IMR-90 (cell line): ENCODE results near the gene ZNF595. TPM values are rescaled to one million over a fixed set of nuclear protein-coding genes. Genes with fewer than 3 reads are reported as not detected.
"Not testable (repeated sequence)": the region's sequence is repeated elsewhere in the genome, so short reads cannot be mapped to it uniquely, and the experiment has no call there.

Source experiments
- ATAC-seq: fragments of 200-7000 bp; cut with Tn5 transposase; 2 replicates; pipeline ENCODE4 v1.9.1; 2020; ENCODE audit warnings: low read depth, mild to moderate bottlenecking, moderate library complexity
- BruUV-seq: library from RNA; stranded (reverse); fragments of 400-500 nt; replicated peaks from 2 replicates; lab custom pipeline; 2021; lab: Mats Ljungman, UMichigan
- CTCF ChIA-PET: fragments of 300-600 bp; formaldehyde crosslinking; extraction: SDS; loops from one replicate; lab custom pipeline; 2021; ENCODE audit warnings: antibody characterized with exemption; lab: Yijun Ruan, JAX
- POLR2A ChIA-PET: fragments of 300-600 bp; sonication (Branson Sonifier 250); formaldehyde crosslinking; loops from one replicate; lab custom pipeline; 2022; ENCODE audit warnings: antibody characterized with exemption; ENCODE audit not compliant: unreplicated experiment; lab: Charles Lee
- DNase-seq: peaks from one replicate; pipeline ENCODE4 v3.0.0; 2013
- H2AFZ ChIP-seq: replicated peaks from 2 replicates; pipeline ENCODE3; 2013; ENCODE audit warnings: low read length, mild to moderate bottlenecking; ENCODE audit not compliant: poor library complexity
- H2AK5ac ChIP-seq: 2 replicates; pipeline ENCODE4 v1.6.1; 2013; ENCODE audit warnings: low read depth, low read length, inconsistent platforms
- H2AK9ac ChIP-seq: replicated peaks from 2 replicates; pipeline ENCODE3; 2013; ENCODE audit warnings: mild to moderate bottlenecking, low read depth, low read length, moderate library complexity; ENCODE audit not compliant: poor library complexity
- H2BK120ac ChIP-seq: 2 replicates; pipeline ENCODE4 v1.6.1; 2013; ENCODE audit warnings: low read depth, low read length, inconsistent platforms
- H2BK15ac ChIP-seq: 3 replicates; pipeline ENCODE4 v1.6.1; 2013; ENCODE audit warnings: low read depth, low read length, inconsistent platforms
- H2BK20ac ChIP-seq: 2 replicates; pipeline ENCODE4 v1.6.1; 2013; ENCODE audit warnings: low read depth, mild to moderate bottlenecking, inconsistent platforms, low read length, moderate library complexity
- H2BK5ac ChIP-seq: 2 replicates; pipeline ENCODE4 v1.6.1; 2013; ENCODE audit warnings: mild to moderate bottlenecking, low read depth, low read length, inconsistent platforms; ENCODE audit not compliant: poor library complexity, severe bottlenecking
- H3K14ac ChIP-seq: replicated peaks from 2 replicates; pipeline ENCODE4 v1.6.1; 2013; ENCODE audit warnings: low read depth, low read length, inconsistent platforms
- H3K18ac ChIP-seq: 2 replicates; pipeline ENCODE4 v1.6.1; 2013; ENCODE audit warnings: low read depth, low read length, control low read depth
- H3K23ac ChIP-seq: 2 replicates; pipeline ENCODE4 v1.6.1; 2013; ENCODE audit warnings: low read depth, low read length, inconsistent platforms
- H3K27ac ChIP-seq: 2 replicates; pipeline ENCODE4 v1.5.1; 2013; ENCODE audit warnings: mild to moderate bottlenecking, control low read depth, low read length; ENCODE audit not compliant: insufficient read depth
- H3K27me3 ChIP-seq: 2 replicates; pipeline ENCODE4 v1.6.1; 2013; ENCODE audit warnings: low read length; ENCODE audit not compliant: control insufficient read depth, insufficient read depth
- H3K36me3 ChIP-seq: 2 replicates; pipeline ENCODE4 v1.6.1; 2013; ENCODE audit warnings: low read length, mixed read lengths; ENCODE audit not compliant: control insufficient read depth, insufficient read depth
- H3K4ac ChIP-seq: 2 replicates; pipeline ENCODE4 v1.6.1; 2013; ENCODE audit warnings: low read depth, low read length, inconsistent platforms
- H3K4me1 ChIP-seq: 2 replicates; pipeline ENCODE4 v1.6.1; 2013; ENCODE audit warnings: low read length, mixed read lengths; ENCODE audit not compliant: control insufficient read depth, insufficient read depth
- H3K4me2 ChIP-seq: 2 replicates; pipeline ENCODE4 v1.6.1; 2013; ENCODE audit warnings: low read depth, mild to moderate bottlenecking, control low read depth, low read length, moderate library complexity
- H3K4me3 ChIP-seq: 2 replicates; pipeline ENCODE4 v1.5.1; 2013; ENCODE audit warnings: low read depth, mild to moderate bottlenecking, control low read depth, low read length, moderate library complexity; ENCODE audit not compliant: insufficient read depth
- H3K56ac ChIP-seq: 2 replicates; pipeline ENCODE4 v1.6.1; 2013; ENCODE audit warnings: low read length, inconsistent platforms; ENCODE audit not compliant: insufficient read depth; ENCODE audit errors: extremely low read depth
- H3K79me1 ChIP-seq, 2 experiments: 2 replicates each; pipeline ENCODE4 v1.6.1; 2013; ENCODE audit warnings: low read length in 2 of 2, inconsistent platforms in 1 of 2, low read depth in 1 of 2
- H3K9ac ChIP-seq: 2 replicates; pipeline ENCODE4 v1.6.1; 2013; ENCODE audit warnings: low read depth, low read length, control low read depth
- H3K9me1 ChIP-seq: 2 replicates; pipeline ENCODE4 v1.6.1; 2013; ENCODE audit warnings: low read length, inconsistent platforms; ENCODE audit not compliant: insufficient read depth
- H3K9me3 ChIP-seq: 2 replicates; pipeline ENCODE4 v1.6.1; 2013; ENCODE audit warnings: low read length; ENCODE audit not compliant: control insufficient read depth, insufficient read depth
- H4K20me1 ChIP-seq: 2 replicates; pipeline ENCODE4 v1.6.1; 2013; ENCODE audit warnings: low read length, inconsistent platforms; ENCODE audit not compliant: insufficient read depth
- H4K5ac ChIP-seq: 2 replicates; pipeline ENCODE4 v1.6.1; 2013; ENCODE audit warnings: mild to moderate bottlenecking, low read depth, low read length, control low read depth
- H4K8ac ChIP-seq, 2 experiments: 2 replicates each; pipeline ENCODE4 v1.6.1; 2013; ENCODE audit warnings: low read depth in 2 of 2, low read length in 2 of 2, control low read depth in 1 of 2, inconsistent platforms in 1 of 2
- H4K91ac ChIP-seq: 2 replicates; pipeline ENCODE4 v1.6.1; 2013; ENCODE audit warnings: low read depth, low read length, inconsistent platforms; ENCODE audit not compliant: insufficient read depth
- WGBS, 2 experiments: methylation state at CpG; one replicate each; pipeline versions ENCODE4 v1.1.5 to v1.1.7; 2013; ENCODE audit warnings: missing lambda C conversion rate in 2 of 2; ENCODE audit not compliant: insufficient read length in 1 of 2; ENCODE audit errors: extremely low coverage in 2 of 2; 5-methylcytosine and 5-hydroxymethylcytosine counted together
- dilution Hi-C: fragments of 300-500 bp; cut with HindIII; formaldehyde crosslinking; loops from one replicate; pipeline ENCODE4 v1.14.3; 2018; ENCODE audit warnings: low sequenced_read_pairs; ENCODE audit not compliant: unreplicated experiment
- in situ Hi-C: fragments of 300-500 bp; cut with MboI; formaldehyde crosslinking; loops from 3 replicates; pipeline ENCODE4 v1.14.3; 2019; ENCODE audit warnings: low sequenced_read_pairs, inconsistent platforms, mixed read lengths
- intact Hi-C: fragments of 100-400 bp; cut with micrococcal nuclease; formaldehyde crosslinking; loops from 2 replicates; pipeline ENCODE4 v1.10.0; 2022
- polyA plus RNA-seq, 3 experiments: library from polyadenylated mRNA; depleted of rRNA; stranded (reverse); fragments of >200 nt; gene quantifications; 2 replicates each; pipeline ENCODE4 v1.2.3, GENCODE V29; 2012; ENCODE audit warnings: low replicate concordance in 1 of 3
- total RNA-seq: library from RNA; depleted of rRNA; stranded (reverse); fragments of >200 nt; gene quantifications from 2 replicates; pipeline ENCODE4 v1.2.3, GENCODE V29; 2012

Gene ZNF595
- total and polyA plus RNA-seq, 2 of the 4 experiments (the other 2 are of a cell fraction) = 1.9 to 6.8 TPM

GRCh38 chr4:43375-43774, 9.7 kb upstream of the ZNF595 start:
- H3K27ac ChIP-seq, H2BK15ac ChIP-seq, intact Hi-C loops, H3K4me2 ChIP-seq, H4K91ac ChIP-seq, H3K4me1 ChIP-seq, POLR2A ChIA-PET, DNase-seq, H3K4me3 ChIP-seq, H3K27me3 ChIP-seq, H3K18ac ChIP-seq, H2BK120ac ChIP-seq, H3K9ac ChIP-seq, BruUV-seq, H2BK5ac ChIP-seq, H3K23ac ChIP-seq, H3K56ac ChIP-seq, H2AK5ac ChIP-seq, H2AK9ac ChIP-seq, H3K4ac ChIP-seq, ATAC-seq, H3K9me3 ChIP-seq, H2AFZ ChIP-seq, H3K36me3 ChIP-seq, H4K8ac ChIP-seq, H4K5ac ChIP-seq, H3K14ac ChIP-seq, dilution Hi-C loops, in situ Hi-C loops, H4K20me1 ChIP-seq, H2BK20ac ChIP-seq, H3K9me1 ChIP-seq, H3K79me1 ChIP-seq: not testable (repeated sequence)
- CTCF ChIA-PET = interaction anchor here (0.9 kb wide), 1 partner anchor 24 kb away, joined by 3 read pairs; no protein-coding TSS in a partner anchor

- POLR2A ChIA-PET, H4K5ac ChIP-seq, H3K4me2 ChIP-seq, dilution Hi-C loops, H3K4me3 ChIP-seq, H4K91ac ChIP-seq, H3K27ac ChIP-seq, H3K36me3 ChIP-seq, H3K4me1 ChIP-seq, H3K18ac ChIP-seq, H3K4ac ChIP-seq, intact Hi-C loops, H3K9me3 ChIP-seq, H3K27me3 ChIP-seq, H4K8ac ChIP-seq, H3K9me1 ChIP-seq, H2AFZ ChIP-seq, H3K14ac ChIP-seq, H2AK5ac ChIP-seq, H3K23ac ChIP-seq, H2BK15ac ChIP-seq, in situ Hi-C loops, H2BK5ac ChIP-seq, H2AK9ac ChIP-seq, H2BK120ac ChIP-seq, H3K79me1 ChIP-seq, H2BK20ac ChIP-seq, BruUV-seq, ATAC-seq, H4K20me1 ChIP-seq, DNase-seq, CTCF ChIA-PET, H3K56ac ChIP-seq, H3K9ac ChIP-seq: not testable (repeated sequence)
- WGBS, 2 experiments = no CpG with 5 or more reads among the region's 4 CpGs
These were observed 1.9 kb upstream of the ZNF595 start for GRCh38 chr4:51253-51652.
